IPS-NIHi11 (cell line): ENCODE results near the gene MCHR1.
"Not testable (repeated sequence)": the region's sequence is repeated elsewhere in the genome, so short reads cannot be mapped to it uniquely, and the experiment has no call there.

ENCODE experiments used
- DNase-seq: peaks from one replicate; pipeline ENCODE4 v3.0.0; 2012; ENCODE audit warnings: mixed read lengths, low spot score

MCHR1 gene

GRCh38 chr22:40656651-40657050, 22.6 kb upstream of the MCHR1 start:
- DNase-seq: not testable (repeated sequence)

- DNase-seq: no peak
Observed at GRCh38 chr22:40659166-40659565, 20.1 kb upstream of the MCHR1 start.

GRCh38 chr22:40660730-40661129, 18.6 kb upstream of the MCHR1 start:
- DNase-seq: no peak

GRCh38 chr22:40661671-40662070, 17.6 kb upstream of the MCHR1 start:
- no peak for DNase-seq

GRCh38 chr22:40665312-40665711, 14.0 kb upstream of the MCHR1 start:
- DNase-seq: no peak

GRCh38 chr22:40666151-40666848, 13.0 kb upstream of the MCHR1 start:
- no peak for DNase-seq

GRCh38 chr22:40668611-40669411, 10.5 kb upstream of the MCHR1 start:
- peak; percentile 45 for DNase-seq

GRCh38 chr22:40670058-40670457, 9.2 kb upstream of the MCHR1 start:
- no peak for DNase-seq

- no peak for DNase-seq
Observed at GRCh38 chr22:40671369-40671768, 7.9 kb upstream of the MCHR1 start.

GRCh38 chr22:40671796-40672360, 7.4 kb upstream of the MCHR1 start:
- DNase-seq: no peak

- no peak for DNase-seq
Observed at GRCh38 chr22:40673017-40673416, 6.3 kb upstream of the MCHR1 start.

- DNase-seq: no peak
Observed at GRCh38 chr22:40674274-40674673, 5.0 kb upstream of the MCHR1 start.

GRCh38 chr22:40676166-40676565, 3.1 kb upstream of the MCHR1 start:
- DNase-seq: not testable (repeated sequence)

- DNase-seq: no peak
Observed at GRCh38 chr22:40676644-40677043, 2.6 kb upstream of the MCHR1 start.

GRCh38 chr22:40678493-40679248, 613 bp upstream of the MCHR1 start:
- no peak for DNase-seq

GRCh38 chr22:40679964-40680818, 907 bp downstream of the MCHR1 start:
- peak; percentile 32 for DNase-seq

- no peak for DNase-seq
Observed at GRCh38 chr22:40680819-40681183, 1.5 kb downstream of the MCHR1 start.

- DNase-seq: no peak
Observed at GRCh38 chr22:40681451-40681850, 2.2 kb downstream of the MCHR1 start.

- DNase-seq: peak; percentile 44
Observed at GRCh38 chr22:40684728-40685127, 5.4 kb downstream of the MCHR1 start.

- no peak for DNase-seq
Observed at GRCh38 chr22:40685406-40685805, 6.1 kb downstream of the MCHR1 start.

- no peak for DNase-seq
Observed at GRCh38 chr22:40687706-40688105, 8.4 kb downstream of the MCHR1 start.

- peak; percentile 60 for DNase-seq
Observed at GRCh38 chr22:40690370-40690769, 11.1 kb downstream of the MCHR1 start.
